Inflammatory macrophage treated with lipopolysaccharide for 1 hour (primary cell): ENCODE data around the gene RBM20.

Experiments
- DNase-seq, 2 donors: peaks; one replicate each; pipeline ENCODE4 v3.0.0-alpha.2; 2020 to 2022

The RBM20 gene

DNA sequence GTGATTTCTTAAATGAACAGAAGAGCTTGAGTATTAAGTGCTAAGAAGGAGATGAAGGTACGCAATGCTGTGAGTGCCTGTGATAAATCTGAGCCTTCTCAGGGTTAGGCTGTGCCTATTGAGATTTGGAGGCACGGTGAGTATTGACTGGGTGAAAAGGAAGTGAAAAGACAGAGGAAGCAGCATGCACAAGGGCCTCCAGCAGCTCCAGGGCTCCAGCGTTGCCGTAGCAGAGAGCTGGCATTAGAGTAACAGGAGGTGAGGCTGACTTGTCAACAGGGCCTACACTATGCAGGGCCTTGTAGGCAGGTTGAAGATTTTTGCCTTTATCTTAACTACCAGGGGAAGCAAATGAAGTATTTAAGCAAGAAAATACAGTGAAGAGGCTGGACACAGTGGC is 173.5 kb downstream of the RBM20 start:
- DNase-seq: no peak

DNA sequence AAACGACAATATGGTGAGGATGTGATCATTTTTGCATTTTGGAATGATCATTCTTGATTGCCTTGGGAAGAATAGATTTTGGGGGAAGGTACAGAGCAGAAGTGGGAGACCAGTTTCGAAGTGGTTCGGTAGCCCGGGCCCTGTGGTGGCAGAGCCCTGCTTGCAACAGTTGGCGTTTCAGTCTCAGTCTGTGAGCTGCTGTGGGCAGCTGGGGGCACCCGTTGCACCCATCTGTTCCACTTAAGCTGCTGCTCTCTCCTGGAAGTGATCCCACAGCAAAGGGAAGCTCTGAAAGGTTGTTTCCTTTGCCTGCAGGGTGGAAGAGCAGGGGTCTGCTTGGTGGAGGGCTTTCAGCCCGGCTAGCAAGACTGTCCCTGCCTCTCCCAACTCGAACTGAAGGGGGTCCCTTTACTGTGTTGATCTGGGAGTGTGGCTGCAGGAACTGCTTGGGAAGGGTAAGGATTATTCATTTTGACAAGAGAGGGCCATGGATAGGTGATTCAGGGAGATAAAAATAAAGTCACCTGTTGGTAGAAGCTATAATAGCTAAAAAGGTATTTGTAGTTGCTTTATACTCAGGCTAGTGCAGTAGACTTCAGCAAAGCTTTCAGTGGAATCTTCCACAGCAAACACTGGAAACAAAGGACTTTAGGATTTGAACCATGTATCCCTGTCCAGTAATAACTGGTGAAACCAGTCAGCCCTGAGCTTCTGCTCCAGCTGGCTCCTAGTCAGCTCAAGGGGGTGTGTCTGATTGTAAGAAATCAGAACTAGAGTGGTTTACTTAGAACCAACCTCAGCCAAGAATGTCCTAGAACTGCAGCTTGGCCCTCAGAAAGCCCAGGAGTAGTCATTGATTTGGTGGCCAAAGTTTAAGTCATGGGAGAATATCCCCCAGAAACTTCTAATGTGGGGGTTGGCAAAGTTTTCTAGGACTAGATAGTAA is 174.4 kb downstream of the RBM20 start:
- no peak for DNase-seq

DNA sequence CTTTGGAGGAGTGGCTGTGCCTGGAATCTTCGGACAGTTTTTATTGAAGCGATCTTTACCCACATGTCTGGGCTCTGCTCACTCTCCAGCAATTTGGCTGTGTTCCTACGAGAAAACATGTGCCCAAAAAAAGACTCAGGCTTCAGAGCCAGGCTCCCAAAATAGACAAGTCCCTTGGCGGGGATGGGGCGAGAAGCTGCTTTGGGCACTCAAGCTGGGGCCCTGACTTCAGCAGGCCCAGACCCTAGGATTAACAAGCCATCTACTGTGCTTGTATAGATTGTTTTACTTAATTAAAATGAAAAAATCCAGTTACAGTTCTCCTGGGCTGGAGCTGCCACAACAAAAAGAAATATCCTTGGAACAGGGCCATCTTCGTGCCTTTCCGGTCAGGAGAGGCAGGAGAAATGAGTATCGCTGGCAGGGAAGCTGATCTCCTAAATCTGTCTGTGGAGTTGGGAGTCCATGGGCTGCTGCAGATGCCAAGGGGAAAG is 176.2 kb downstream of the RBM20 start:
- no peak for DNase-seq

DNA sequence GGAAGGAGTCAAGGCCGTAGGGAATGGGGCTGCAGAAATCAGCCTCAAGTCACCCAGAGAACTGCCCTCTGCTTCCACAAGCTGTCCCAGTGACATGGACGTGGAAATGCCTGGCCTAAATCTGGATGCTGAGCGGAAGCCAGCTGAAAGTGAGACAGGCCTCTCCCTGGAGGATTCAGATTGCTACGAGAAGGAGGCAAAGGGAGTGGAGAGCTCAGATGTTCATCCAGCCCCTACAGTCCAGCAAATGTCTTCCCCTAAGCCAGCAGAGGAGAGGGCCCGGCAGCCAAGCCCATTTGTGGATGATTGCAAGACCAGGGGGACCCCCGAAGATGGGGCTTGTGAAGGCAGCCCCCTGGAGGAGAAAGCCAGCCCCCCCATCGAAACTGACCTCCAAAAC is 177.4 kb downstream of the RBM20 start:
- DNase-seq: no peak

DNA sequence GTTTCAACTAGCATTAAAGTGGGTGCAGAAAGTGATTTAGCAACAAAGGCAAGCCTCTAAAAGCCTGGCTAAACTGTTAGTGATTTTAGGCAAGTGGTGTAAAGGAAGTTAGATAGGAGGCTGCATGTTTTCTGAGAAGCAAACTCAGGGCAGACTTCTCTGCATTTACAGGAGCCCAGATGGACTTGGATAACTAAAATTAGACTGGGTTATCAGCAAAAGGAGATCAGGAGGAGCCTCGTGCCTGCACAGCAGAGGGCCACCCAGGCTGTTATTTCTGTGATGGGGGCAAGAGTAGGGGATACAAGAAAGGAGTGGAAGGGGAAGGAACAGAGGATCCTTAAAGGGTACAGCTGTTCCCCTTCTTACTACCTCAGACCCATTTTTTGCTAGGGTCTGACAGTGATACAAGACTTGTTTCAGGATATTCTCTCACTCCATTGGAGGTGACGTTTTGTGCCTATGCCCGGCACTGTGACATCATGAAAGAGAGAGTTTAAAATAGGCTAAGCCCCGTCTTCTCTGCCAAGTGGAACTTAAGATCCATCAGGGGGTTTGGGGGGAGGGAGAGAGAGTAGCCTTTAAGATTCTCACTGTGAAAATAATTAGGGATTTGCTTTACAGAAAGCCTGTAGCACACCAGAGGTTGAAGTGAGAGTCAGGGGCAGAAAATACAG is 178.0 kb downstream of the RBM20 start:
- DNase-seq: no peak

DNA sequence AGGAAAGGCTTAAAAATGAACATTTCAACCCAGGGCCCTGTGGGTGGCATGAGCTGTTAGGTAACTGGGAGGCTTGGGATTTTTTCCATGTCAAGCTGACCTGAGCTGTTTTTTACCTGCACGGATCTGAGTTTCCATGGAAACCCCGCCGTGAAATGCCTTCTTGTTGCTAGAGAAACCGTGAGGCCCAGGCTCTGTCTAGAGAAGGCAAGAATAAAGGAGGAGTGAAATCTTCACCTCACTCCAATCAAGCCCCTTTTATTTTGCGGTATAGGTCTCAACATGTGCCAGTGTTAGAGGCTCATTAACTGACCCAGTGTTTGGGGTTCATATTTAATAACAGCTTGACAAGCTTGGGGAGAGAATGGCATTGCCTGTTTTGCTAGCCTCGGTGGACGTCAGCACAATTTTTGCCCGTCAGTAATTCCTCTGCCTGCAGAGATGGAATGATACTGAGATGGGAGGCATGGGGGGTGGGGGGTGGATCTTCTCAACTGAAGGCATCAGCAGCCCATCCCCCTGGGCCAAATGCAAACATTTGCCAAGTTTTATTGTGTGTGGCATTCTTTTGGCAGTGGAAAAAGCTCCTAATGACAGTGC is 178.7 kb downstream of the RBM20 start:
- no peak for DNase-seq

DNA sequence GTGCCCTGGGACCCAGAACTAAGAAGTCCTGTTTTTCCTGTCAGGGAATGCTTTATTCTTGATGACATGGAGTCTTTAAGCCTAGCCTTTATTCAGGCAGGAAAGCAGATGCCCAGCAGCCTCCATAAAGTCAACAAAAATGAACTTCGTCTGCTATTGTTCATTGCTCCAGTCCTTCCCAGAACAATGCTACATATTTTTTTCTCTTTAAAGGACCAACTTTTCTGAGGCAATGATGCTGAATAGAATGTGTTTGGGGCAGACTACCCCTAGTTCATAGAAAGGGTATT is 180.0 kb downstream of the RBM20 start:
- no peak for DNase-seq

DNA sequence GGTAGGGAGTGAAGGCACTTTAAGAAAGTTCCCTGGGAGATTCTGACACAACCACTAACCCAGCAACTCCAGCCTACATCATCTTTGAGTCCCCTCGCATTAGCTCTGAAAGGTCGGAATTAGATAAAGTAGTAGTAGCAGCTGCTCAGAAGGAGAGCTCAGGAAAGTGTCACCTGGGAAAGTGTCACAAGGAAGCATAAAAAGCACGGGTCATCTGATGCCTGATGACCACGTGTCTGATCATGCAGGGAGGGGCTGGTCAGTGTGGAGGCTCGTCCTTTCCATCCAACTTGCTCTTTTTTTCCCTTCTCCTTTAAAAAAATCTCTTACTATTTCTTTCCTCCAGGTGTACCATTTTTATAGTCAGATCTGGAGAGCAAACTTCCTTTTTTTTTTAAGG is 180.5 kb downstream of the RBM20 start:
- DNase-seq: no peak

DNA sequence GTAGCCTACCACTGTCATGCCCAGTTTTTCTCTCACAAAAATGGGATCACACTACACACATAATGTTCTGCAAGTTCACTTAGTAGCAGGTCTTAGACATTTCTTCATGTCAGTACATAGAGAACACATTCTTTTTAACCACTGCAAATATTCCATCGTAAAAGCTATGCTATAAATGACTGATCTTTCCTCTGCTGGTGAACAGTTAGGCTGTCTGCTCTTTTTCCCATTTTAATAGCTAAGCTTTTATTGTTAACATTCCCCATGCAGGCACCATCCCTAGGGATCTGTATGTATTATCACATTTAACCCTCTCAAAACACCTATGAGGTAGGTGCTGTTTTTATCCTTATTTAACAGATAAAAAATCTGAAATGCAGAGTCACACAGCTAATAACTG is 181.4 kb downstream of the RBM20 start:
- no peak for DNase-seq

DNA sequence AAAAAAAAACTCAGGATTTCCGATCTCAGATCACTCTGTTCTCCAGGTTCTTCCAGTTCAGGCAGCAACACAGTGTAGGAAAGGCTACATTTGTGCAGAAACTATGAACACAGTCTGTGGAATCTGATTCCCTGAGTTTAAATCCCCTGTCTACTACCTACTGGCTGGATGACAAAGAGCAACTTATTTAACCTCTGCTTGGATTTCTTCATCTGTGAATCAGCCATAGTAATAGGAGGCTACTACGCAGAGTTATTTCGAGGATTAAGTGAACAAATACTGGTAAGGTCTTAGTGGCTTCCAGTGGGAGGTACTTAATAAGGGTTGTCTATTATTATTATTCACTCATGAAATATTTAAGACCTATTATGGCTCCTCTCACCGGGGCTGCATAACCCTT is 183.3 kb downstream of the RBM20 start:
- DNase-seq: no peak

DNA sequence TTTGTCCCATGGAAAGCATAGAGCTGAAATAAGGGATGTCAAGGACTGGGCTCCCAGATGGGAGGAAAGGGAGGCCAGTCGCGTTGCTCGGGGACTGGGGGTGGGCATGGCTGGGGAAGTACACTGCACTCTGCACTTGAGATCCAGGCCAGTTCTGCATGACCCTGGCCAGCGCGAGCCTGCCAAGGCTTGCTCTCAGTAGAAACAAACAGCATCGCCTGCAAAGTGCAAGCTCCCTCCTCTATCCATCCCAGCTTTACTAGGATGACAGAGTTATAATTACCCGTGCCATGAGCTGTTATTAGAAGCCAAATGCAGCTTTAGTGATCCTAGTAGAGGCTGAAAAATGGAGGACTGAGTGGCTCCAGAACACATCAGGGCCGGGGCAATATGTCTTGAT is 183.7 kb downstream of the RBM20 start:
- no peak for DNase-seq

DNA sequence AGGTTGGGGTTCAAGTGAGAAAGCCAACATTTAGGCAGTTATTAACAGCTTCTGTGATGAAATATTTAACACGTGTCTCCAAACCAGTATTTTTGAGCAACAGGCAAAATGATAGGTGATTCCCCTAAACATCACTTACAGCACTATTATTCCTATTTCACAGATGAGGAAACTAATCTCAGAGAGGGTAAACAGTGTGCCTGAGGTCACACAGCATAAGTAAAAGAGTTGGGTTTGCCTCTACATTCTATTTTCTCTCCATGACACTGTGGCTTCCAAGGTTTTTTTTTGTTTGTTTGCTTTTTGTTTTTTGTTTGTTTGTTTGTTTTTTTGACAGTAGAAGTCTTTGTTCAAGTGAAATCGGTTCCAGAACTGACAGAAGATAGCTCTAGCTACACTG is 184.4 kb downstream of the RBM20 start:
- DNase-seq: no peak

DNA sequence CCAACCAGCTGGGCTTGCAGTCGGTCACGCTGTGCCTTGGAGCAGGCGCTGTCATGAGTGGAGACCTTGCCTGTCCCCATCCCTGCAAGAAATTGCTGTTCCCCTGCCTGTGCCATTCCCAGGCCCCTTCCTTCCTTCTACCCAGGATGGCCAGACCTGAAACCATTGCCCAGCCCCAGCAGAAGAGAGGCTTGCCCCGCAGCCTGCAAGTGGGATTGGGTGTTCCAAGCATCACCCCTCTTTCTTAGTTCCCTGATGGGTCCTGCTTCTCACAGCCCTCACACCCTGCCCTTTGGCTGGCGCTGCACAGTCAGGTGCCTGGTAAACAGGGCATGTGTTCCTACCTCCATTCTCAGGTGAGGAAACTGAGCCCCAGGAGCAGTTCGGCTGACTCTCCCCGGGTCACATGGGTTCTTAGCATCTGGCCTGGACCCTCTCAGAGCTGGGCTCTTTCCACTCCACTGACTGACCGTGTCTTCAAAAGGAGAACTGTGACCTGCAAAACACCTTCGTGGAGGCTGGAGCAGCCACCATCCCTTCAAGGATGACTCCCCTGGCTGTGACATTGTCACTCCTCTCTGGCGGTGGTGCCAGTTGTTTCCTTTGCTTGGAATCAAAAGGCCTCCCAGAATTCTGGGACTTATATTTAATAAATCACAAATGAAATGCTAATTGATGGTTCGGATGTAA is 185.7 kb downstream of the RBM20 start:
- no peak for DNase-seq

DNA sequence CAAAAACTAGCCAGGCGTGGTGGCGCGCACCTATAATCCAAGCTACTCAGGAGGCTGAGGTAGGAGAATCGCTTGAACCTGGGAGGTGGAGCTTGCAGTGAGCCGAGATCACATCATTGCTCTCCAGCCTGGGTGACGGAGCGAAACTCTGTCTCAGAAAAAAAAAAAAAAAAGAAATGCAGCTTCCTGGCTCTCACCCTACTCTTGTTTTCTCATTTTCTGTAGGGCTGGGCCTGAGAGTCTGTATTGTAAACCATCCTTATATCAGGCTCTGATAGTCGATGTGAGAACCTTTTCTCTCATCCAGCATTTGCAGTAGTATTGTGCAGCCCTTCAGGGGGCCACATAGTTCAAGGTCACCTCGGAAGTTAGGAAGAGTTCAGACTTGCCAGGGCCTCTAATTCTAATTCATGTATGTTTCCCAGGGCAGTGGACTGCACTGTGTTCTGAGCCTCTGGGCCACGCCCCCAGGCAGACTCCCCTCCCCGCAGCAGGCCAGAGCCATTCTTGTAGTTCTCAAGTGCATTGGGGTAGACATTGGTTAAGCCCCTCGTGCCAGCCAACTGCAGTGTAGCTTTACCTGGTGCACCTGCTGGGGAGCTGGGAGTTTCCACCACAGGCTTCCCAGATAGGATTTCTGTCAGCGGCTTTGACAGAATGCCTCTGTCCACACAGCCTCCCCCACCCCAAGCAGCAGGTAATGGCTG is 189.3 kb downstream of the RBM20 start:
- no peak for DNase-seq

DNA sequence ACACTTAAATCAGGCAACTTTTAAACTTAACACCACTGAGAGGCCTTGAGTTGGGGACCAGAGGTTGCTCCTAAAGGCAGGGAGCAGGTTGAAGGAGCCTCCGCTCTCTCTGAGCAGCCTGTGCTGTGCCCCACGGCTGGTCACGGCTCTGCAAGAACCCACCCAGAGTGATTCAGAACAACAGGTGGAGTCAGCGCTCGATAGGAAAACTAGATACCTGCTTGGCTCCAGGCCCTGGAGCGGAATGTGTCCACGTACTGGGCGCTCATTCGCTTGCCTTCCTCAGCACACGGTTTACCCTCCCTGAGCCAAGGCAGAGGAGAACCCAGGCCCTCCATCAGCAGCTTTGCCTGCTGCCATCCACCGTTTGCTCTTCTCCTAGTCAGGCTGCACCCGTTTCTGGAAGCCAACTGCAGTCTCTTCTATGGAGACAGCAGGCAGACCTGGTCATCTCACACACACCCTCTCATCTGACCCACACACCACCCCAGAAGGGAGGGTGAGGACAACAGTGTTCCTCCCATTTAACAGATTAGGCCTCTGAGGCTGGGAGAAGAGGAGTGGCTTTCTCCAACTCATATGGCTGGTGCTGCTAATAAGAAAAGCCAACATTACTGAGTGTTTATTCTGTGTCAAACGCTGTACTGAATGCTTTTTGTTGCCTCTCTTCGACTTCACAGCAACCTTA is 189.9 kb downstream of the RBM20 start:
- no peak for DNase-seq

DNA sequence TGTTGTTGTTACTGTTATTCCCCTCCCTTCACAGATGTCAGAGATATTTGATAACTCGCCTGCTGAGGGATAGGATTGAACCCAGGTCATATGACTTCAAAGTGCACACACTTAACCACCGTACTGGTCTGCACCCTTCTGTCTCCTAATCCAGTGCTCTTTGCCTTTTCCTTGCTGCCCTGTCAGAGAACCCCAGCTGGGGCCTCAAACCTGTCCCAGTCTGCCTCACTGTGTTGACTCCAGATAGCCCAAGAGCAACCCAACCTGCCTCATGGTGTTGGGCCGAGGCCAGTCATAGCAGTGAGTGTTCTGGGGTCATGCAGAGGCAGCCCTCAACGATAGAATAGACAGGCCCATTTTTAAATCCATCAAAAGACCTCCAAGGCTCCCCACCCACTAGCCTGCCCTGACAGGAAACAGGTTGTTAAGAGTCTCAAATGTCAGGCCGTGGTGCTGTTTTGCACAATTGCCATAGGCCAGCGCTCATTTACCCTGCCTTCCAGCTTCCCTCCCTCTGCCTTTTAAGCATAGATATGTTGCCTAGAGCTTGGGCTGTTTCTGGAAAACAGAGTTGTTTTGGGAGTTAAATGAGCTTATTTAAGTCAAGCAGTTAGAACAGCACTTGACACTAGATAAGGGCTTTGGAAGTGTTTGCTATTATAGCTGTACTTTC is 190.6 kb downstream of the RBM20 start:
- DNase-seq: no peak

DNA sequence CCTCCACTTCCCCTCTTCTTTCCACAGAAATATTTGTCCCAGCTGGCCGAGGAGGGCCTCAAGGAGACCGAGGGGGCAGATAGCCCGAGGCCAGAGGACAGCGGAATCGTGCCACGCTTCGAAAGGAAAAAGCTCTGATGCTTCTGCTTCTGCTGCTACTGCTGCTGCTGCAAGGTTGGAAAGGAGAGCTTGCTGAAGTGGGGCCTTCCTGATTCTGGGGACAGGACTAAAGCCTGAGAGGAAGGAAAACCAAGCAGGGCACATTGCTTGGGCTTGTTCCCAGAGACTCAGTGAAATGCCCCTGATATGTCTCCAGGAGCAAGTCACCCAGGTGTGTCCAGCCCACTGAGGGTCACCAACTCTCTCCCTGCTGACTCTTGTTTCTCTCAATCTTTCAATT is 191.7 kb downstream of the RBM20 start:
- DNase-seq: no peak

DNA sequence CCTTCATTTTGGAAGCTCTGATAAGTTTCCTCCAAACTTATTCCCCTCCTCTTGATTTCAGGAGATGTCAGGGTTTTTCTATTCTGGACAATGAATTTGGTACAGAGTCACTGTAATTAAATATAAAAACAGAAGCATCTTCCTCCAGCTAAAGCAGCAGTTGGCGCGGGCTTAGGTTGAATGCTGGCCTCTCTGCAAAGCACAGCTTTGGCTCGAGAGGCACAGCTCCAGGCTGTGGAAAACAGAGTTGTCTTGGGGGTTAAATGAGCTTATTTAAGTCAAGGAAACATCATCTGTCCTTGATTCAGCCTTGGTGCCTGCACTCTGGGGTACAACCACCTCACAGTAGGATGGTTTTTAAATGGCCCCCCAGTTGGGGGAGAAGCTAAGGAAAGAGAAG is 192.6 kb downstream of the RBM20 start:
- no peak for DNase-seq

DNA sequence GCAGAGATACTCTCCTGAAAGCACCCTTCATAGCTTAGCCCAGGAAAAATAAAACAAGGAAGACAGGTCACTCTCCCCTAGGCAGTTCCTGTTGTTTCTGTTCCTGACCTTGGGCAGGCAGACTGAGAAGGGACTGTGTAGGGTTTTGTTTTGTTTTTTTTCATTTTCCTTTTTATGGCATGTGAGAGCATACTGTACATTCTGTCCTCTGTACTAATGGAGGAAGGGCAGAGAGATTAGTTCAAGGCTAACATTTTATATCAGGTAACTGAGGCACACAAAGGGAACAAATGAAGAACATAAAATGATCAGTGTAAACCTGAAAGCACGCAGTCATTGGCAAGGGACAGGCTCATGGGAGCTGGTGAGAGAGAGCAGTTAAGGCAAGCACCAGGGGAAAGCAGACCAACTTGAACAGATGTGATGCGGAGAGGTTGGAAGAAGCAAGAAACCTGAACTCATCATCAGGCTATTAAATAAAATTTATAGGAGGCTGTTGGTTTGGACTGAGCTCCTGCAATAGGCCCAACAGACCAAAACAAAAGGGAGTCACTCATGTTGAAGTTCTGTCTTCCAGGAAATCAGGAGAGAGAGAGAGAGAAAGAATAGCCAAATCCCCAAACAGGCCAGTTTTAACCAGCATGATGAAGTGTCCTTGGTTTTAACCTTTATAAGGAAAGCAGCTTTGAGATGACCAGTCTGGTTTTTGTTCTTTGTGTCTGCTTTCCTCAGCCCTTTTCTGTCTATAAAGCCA is 193.5 kb downstream of the RBM20 start:
- DNase-seq: no peak

DNA sequence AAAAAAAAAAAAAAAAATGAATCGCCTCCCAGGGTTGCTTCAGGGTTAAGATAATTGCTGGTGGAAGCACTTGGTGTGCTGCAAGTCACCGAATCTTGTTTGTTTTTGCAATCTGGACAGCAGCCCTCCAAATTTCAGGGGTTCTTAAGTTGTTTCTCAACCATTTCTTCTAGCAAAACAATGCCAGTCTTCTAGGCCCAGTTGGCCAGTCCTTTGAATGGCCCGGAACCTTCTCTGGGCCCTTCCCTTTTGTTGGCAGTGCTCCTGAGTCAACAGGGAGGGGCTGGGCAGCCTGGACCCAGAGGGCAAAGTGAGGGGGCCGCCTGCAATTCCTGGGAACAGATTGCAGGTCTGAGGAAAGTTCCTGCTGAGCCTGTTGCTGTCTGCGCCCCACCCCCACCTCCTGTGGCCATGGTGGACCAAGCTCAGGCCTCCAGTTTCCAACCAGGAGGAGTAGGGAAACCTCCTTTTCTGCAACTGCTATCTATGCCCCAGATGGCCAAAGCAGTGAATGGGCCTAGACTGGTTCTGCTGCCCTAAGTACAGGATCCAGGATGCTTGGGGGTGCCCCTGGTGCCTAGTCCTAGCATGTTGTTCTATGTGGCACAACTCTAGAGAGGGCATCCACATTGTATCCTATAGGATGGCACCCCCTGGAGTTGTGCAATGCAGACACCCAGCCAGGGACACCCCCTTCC is 196.2 kb downstream of the RBM20 start:
- DNase-seq: no peak
